Mononuclear cell (primary cell): ENCODE measurements around the gene INO80D. TPM values are rescaled to one million over a fixed set of nuclear protein-coding genes. Genes with fewer than 3 reads are reported as not detected.
"Not testable (repeated sequence)": the region's sequence is repeated elsewhere in the genome, so short reads cannot be mapped to it uniquely, and the experiment has no call there.

ENCODE experiments used
- H3K27me3 ChIP-seq: 2 replicates; pipeline ENCODE4 v1.6.0; 2011; ENCODE audit warnings: low read length, control low read depth; ENCODE audit not compliant: insufficient read depth
- H3K4me1 ChIP-seq: 2 replicates; pipeline ENCODE4 v1.5.1; 2011; ENCODE audit warnings: mild to moderate bottlenecking, low read length, control low read depth; ENCODE audit not compliant: insufficient read depth
- H3K4me3 ChIP-seq: 2 replicates; pipeline ENCODE4 v1.5.1; 2011; ENCODE audit warnings: mild to moderate bottlenecking, low read length, moderate library complexity
- H3K9me3 ChIP-seq: 2 replicates; pipeline ENCODE4 v1.5.1; 2011; ENCODE audit warnings: low read depth, mild to moderate bottlenecking, control low read depth, low read length
- total RNA-seq: library from RNA; depleted of rRNA; stranded (reverse); fragments of >200 nt; gene quantifications from one replicate; pipeline ENCODE4 v1.2.3, GENCODE V29; 2012

INO80D gene
- total RNA-seq, 1 donor: 36.9 TPM

DNA sequence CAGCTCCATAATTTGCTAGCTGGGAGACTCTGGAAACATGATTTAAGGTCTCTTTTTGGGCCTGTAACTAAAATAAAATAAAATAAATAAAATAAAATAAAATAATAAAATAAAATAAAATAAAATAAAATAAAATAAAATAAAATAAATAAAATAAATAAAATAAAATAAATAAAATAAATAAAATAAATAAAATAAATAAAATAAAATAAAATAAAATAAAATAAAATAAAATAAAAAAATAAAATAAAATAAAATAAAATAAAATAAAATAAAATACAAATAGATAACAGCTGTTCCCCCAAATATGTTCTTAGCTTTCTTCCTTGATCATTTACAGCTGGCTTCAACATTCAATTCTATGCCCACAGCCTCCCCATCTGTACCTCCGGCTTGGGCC, 97.3 kb downstream of the INO80D start:
- not testable (repeated sequence) for H3K27me3 ChIP-seq, H3K4me3 ChIP-seq, H3K4me1 ChIP-seq, H3K9me3 ChIP-seq

DNA sequence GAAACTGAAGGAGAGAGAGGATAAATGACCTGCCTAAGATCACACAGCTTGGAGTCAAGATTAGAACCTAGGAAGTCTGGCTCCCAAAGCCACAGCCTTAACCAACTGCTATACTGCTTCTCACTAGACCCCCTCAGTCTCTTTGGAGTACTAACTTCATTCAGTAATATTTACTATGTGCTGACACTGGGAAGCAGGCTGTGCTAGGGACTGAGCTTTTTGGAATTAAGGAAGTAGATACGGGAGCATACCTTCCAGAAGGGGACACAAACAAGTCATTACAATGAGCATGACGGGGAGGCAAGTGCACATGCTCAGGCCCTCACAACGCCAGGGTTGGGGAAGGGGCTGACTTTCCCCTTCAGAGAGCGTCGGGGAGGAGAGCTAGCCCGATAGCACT, 97.7 kb downstream of the INO80D start:
- Histone ChIP-seq H3K4me3 (no peak overlapping the region), H3K9me3 (no peaks in the 10 kb centered on the region), H3K4me1 (no peaks in the 10 kb centered on the region), H3K27me3 (no peaks in the 10 kb centered on the region)

DNA sequence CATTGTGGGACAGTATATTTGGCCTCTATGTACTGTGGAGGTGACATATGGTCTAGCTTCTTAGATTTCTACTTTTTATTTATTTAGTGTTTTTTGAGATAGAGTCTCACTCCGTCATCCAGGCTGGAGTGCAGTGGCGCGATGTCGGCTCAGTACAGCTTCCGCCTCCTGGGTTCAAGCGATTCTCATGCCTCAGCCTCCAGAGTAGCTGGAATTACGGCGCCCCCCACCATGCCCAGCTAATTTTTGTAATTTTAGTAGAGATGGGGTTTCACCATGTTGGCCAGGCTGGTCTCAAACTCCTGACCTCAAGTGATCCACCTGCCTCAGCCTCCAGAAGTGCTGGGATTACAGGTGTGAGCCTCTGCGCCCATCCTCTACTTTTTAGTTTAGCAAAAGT, 99.6 kb downstream of the INO80D start:
- H3K27me3 ChIP-seq, H3K4me1 ChIP-seq, H3K9me3 ChIP-seq, H3K4me3 ChIP-seq: not testable (repeated sequence)

DNA sequence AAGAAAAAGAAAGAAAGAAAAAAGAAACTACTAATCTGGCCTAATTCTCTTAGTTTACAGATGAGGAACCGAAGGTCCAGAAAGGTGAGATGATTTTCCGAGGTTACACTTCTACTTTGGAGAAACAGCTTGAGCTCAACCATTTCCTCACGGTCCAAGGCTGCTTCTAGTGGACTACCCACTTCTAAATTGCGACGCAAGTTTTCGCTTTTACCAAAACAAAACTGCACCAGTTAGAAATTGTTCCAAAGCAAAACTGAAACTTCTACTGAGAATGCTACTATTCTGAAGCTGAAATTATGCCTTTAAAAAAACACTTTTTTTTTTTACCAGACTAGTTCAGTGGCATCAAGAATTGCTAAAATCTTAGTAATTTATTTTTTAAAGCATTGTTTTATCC, 101.6 kb downstream of the INO80D start:
- no peaks in the 10 kb centered on the region for H3K4me1 ChIP-seq
- H3K9me3 ChIP-seq: no peaks in the 10 kb centered on the region
- H3K27me3 ChIP-seq: no peaks in the 10 kb centered on the region
- no peak overlapping the region for H3K4me3 ChIP-seq

DNA sequence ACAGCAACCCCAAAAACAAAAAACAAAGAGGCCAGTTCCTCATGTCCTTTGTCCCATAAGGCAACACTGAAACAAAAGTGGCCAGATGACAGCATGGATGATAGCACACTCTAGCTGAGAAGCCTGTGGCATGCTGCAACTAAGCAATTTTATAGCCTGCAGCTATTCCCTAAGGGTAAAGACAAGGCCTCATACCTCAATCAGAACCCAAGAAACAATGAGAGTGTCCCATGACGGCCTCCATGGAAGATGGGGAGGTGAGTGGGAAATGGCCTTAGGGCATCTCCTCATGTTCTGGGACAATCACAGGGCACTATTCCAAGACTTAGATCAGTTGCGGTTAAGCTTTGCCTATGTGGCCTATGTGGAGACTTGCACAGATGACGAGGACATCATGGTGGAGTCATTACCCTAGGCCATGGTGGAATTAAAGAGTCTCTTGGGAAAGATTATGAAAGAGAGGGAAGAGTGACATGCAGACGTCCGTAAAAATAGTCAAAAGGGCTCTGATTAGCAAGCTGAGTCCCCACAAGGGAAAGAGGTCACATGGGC, 103.1 kb downstream of the INO80D start:
- Histone ChIP-seq H3K9me3 (no peaks in the 10 kb centered on the region), H3K27me3 (no peaks in the 10 kb centered on the region), H3K4me3 (no peak overlapping the region), H3K4me1 (no peaks in the 10 kb centered on the region)

DNA sequence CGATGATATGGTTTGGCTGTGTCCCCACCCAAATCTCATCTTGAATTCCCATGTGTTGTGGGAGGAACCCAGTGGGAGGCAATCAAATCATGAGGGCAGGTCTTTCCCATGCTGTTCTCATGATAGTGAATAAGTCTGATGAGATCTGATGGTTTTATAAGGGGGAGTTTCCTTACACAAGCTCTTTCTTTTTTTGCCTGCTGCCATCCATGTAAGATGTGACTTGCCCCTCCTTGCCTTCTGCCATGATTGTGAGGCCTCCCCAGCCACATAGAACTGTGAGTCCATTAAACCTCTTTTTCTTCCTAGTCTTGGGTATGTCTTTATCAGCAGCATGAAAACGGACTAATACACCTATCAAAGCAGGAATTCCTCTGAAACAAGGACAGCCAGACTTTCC, 107.2 kb downstream of the INO80D start:
- not testable (repeated sequence) for H3K4me1 ChIP-seq, H3K4me3 ChIP-seq, H3K9me3 ChIP-seq, H3K27me3 ChIP-seq

DNA sequence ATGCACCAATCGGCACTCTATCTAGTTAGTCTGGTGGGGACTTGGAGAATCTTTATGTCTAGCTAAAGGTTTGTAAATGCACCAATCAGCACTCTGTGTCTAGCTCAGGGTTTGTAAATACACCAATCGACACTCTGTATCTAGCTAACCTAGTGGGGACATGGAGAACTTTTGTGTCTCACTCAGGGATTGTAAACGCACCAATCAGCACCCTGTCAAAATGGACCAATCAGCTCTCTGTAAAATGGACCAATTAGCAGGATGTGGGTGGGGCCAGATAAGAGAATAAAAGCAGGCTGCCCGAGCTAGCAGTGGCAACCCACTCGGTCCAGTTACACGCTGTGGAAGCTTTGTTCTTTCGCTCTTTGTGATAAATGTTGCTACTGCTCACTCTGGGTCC, 108.3 kb downstream of the INO80D start:
- not testable (repeated sequence) for H3K27me3 ChIP-seq, H3K4me3 ChIP-seq, H3K4me1 ChIP-seq, H3K9me3 ChIP-seq

DNA sequence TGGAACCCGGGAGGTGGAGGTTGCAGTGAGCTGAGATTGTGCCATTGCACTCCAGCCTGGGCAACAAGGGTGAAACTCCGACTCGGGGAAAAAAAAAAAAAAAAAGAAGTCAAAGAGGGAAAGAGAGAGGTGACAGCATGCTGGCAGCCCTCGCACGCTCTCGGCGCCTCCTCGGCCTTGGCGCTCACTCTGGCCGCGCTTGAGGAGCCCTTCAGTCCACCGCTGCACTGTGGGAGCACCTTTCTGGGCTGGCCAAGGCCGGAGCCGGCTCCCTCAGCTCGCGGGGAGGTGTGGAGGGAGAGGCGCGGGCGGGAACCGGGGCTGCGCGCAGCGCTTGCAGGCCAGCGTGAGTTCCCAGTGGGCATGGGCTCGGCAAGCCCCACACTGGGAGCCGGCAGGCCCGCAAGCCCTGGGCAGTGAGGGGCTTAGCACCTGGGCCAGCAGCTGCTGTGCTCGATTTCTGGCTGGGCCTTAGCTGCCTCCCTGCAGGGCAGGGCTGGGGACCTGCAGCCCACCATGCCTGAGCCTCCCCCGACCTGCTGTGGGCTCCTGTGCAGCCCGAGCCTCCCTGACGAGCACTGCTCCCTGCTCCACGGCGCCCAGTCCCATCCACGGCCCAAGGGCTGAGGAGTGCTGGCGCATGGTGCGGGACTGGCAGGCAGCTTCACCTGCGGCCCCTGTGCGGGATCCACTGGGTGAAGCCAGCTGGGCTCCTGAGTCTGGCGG, 108.9 kb downstream of the INO80D start:
- H3K4me3 ChIP-seq, H3K27me3 ChIP-seq, H3K4me1 ChIP-seq, H3K9me3 ChIP-seq: not testable (repeated sequence)

DNA sequence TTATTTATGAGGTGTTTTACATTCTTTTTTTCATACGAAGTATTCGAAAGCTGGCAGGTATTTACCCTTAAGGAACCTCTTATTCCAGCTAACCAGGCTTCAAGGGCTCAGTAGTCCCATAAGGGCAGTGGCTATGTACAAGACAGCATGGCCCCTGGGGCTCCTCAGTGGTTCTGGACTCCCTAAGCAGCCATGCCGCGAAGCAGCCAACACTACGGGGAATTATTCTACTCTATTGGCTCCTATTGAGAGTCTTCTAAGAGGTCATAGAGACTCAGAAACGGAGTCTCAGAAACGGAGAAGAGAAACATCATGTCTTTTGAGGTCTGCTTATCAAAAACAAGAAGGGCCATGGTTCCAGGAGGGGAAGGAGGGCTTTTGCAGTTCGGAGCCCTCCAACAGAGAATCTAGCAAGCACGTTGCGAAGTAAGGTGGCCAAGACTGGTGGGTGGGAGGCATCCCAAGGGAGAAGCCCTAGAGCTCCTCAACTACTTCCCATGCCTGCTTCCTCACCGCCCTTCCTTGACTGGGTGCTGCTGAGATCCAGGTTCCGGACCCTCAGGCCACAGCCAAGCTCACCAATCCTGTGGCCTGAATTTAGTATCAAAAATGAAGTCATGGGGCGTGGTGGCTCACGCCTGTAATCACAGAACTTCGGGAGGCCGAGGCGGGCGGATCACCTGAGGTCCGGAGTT, 109.7 kb downstream of the INO80D start:
- H3K9me3 ChIP-seq: no peaks in the 10 kb centered on the region
- H3K4me3 ChIP-seq: no peak overlapping the region
- H3K4me1 ChIP-seq: no peaks in the 10 kb centered on the region
- H3K27me3 ChIP-seq: peaks cover 2% of the 10 kb centered on the region

DNA sequence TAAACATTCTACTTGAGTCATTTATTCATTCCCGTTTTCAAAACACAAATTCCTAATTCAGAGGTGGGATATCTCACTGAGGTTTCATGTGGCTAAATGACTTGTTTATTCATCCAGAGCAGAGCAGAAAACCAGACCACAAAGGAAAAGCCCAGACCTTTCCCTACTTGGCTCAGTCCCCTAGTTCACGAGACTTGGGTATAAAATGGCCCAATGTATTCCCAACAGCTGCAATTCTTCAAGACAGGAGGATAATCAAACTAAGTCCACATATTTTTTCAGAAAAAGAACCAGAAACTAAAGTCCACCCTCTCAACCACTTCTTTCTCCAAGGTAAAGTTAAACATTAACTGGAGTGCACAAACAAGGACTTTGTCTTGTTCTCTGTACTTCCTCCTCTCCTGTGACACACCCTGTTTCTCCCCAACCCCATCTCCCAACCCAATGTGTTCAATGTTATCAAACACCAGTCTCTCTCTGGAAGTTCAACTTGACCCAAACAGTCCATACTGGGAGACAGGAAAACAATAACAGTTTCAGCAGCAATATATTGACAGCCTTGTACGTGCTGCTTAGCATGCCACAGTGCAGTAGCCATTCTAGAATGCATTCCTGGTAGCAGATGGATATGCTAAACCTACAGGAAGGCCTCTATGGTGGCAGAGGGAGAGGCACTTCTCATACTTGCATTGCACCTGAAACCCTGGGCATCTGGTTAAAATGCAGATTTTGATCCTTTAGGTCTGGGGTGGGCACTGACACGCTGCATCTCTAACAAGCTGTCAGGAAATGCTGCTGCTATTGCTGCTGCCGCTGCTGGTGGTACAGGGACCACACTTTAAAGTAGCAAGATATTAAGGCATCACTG, 110.7 kb downstream of the INO80D start:
- Histone ChIP-seq H3K4me3 (no peak overlapping the region), H3K27me3 (peaks cover 2% of the 10 kb centered on the region), H3K4me1 (no peaks in the 10 kb centered on the region), H3K9me3 (no peaks in the 10 kb centered on the region)

DNA sequence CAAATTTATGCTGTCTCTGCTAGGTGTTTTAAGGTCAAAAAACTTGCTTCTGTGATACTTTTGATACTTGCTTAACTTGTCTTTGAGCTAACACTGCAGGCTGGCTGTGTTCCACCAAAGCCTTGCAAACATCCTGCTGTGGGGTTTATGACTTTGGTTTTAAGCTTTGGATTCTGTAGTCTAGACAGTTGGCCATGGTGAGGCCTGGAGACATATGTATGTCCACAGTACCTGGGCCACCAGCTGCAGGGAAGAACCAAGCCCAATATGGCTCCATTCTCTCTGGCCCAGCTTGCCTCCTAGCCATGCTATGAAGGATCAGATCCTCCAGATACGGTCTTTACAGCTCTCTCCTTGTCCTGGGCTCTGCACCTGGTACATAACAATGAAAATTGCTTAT, 113.9 kb downstream of the INO80D start:
- Histone ChIP-seq H3K4me3 (no peak overlapping the region), H3K27me3 (peaks cover 2% of the 10 kb centered on the region), H3K4me1 (peaks cover 8% of the 10 kb centered on the region), H3K9me3 (no peaks in the 10 kb centered on the region)

DNA sequence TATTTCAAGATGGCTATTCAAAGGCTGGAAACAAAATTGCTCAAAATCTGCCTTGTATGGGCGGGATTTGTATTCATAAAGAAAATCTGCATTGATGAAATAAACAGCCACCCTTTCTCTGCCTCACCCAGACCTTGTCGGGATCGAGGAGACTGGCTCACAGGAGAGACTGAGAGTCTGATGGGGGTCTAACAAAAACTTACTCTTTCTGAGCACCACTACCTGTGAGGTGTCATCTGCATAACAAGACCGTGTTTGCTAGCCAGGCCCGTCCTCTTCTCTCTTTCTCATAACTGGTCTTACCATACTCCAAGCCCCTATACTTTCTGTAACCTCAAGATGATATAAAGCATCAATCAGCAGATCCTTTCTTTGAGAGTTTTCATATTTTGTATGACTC, 115.6 kb downstream of the INO80D start:
- Histone ChIP-seq H3K4me1 (peaks cover 14% of the 10 kb centered on the region), H3K9me3 (no peaks in the 10 kb centered on the region), H3K4me3 (no peak overlapping the region), H3K27me3 (peaks cover 2% of the 10 kb centered on the region)

DNA sequence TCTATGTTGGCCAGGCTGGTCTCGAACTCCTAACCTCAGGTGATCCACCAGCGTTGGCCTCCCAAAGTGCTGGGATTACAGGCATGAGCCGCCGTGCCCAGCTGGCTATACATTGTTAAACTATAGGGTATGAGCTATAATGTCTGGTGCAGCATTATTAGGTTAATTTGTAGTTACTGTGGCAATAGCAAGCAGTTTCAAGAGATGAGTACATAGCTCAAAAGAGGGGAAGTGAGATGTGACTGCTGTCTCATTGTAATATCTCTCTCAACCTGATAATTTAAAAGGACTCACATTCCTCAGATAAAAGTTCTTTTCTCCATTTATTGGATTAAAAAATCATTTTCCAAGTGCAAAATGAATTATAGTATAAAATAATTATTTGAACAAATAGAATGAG, 116.4 kb downstream of the INO80D start:
- H3K4me3 ChIP-seq: no peak overlapping the region
- no peaks in the 10 kb centered on the region for H3K9me3 ChIP-seq
- H3K4me1 ChIP-seq: peaks cover 14% of the 10 kb centered on the region
- H3K27me3 ChIP-seq: peaks cover 2% of the 10 kb centered on the region

DNA sequence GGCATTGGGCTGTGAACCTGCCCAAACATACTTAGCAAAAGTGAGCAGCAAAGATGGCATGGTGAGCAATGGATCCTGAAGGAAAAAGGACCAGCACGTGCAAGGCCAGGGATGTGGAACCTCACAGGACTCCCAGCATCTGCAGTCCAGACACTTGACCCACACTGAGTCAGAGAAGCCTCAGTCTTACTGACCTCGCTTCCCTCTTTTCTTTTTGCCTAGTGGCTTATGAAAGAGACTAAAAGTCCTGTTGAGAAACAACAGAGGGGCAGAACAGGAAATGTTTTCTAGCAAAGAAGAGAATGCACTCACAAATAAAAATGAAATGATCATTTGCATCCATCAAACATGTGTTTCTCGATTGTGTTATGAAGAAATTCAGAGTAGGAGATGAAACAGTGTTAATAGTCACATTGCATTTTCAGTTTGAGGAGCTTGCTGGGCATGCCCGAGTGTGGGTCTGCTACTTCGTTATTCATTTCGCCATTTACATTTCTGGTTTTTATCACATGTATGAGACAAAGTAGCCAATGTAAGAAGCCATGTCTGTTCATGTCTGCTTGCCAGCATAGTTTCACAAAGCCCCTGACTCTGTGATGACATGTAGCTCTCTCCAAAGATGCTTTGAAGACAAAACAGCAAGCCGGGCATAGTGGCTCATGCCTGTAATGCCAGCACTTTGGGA, 118.4 kb downstream of the INO80D start:
- Histone ChIP-seq H3K4me1 (peaks cover 14% of the 10 kb centered on the region), H3K27me3 (peaks cover 2% of the 10 kb centered on the region), H3K9me3 (no peaks in the 10 kb centered on the region), H3K4me3 (no peak overlapping the region)

DNA sequence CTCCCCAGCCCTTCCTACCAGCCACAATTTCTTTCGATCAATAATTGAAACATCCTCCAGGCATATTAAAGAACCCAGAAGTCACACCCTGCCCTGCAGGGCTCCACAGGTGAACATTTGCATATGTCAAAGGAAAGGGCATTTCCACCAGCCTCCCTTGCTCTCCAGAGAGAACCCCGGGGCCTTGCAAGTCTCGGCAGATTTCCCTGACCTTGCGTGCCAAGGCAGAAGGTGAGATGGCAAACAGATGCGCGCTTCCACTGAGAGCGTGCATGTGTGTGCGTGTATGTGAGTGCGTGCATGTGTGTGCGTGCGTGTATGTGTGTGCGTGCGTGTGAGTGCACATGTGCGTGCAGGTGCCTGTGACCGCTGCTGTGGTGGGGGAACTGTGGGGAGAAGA, 120.3 kb downstream of the INO80D start:
- Histone ChIP-seq H3K9me3 (no peaks in the 10 kb centered on the region), H3K4me3 (no peak overlapping the region), H3K27me3 (no peaks in the 10 kb centered on the region), H3K4me1 (peaks cover 14% of the 10 kb centered on the region)
